HG02852 (cell line): ENCODE measurements around the gene VWA7.
"Not testable (repeated sequence)": the region's sequence is repeated elsewhere in the genome, so short reads cannot be mapped to it uniquely, and the experiment has no call there.

ENCODE experiments used
- ATAC-seq: cut with Tn5 transposase; IDR thresholded peaks from one replicate; pipeline ENCODE4 v1.9.1; 2021; ENCODE audit warnings: mild to moderate bottlenecking, moderate library complexity; ENCODE audit not compliant: unreplicated experiment

Gene VWA7

GRCh38 chr6:31805939-31806469 is 28.9 kb upstream of the VWA7 start:
- ATAC-seq: peak; percentile 23

GRCh38 chr6:31801031-31801927 is 24.2 kb upstream of the VWA7 start:
- not testable (repeated sequence) for ATAC-seq

DNA sequence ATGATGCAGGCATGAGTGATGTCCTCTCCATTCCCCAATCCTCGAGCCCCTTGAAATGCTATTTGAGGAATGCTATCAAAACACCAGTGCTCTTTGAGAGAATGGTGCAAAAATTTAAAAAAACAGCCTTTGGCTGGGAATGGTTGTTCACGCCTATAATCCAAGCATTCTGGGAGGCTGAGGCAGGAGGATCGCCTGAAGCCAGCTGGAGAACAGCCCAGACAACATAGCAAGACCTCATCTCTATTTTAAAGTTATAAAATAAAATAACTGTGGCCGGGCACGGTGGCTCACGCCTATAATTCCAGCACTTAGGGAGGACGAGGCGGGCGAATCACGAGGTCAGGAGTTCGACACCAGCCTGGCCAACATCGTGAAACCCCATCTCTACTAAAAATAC is 22.7 kb upstream of the VWA7 start:
- ATAC-seq: no peak

- ATAC-seq: no peak
These were observed 20.5 kb upstream of the VWA7 start for GRCh38 chr6:31797588-31797987.

- no peak for ATAC-seq
These were observed 19.9 kb upstream of the VWA7 start for GRCh38 chr6:31796993-31797385.

DNA sequence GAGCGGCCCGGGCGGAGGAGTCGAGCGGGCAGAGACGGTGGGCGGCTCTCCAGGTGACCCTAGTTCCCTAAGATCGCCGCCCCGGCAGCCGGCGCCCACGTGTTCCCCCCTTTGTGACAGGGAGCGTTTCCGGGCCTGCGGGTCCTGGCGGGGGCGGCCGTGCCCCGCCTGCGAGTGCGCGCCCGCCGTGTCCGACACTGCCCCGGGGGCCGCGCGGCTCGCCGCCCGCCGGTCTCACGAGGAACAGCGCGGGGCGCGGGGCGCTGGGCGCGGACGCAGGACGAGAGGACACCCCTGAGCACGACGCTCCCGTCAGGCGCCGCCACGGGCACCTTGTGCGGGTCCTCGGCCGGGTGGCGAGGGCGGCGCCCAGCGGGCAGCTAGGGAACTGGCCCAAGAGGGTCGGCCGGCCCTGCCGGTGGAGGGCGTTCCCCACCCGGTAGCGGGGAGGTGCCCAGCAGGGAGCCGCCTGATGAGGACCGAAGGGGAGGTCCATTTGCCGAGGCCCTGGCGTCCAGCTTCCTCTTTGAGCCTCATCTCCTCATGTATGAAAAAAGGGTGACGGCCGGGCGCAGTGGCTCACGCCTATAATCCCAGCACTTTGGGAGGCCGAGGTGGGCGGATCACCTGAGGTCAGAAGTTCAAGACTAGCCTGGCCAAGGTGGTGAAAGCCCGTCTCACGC is 18.6 kb upstream of the VWA7 start, which contains the start of gene VARS1:
TSS of gene VARS1 (minus strand) at position 137 of the 683 bp plus-strand sequence. CDS start 535 bp downstream, outside the sequence.
- peak; percentile 72 for ATAC-seq

GRCh38 chr6:31794866-31795615 is 17.9 kb upstream of the VWA7 start:
- no peak for ATAC-seq

DNA sequence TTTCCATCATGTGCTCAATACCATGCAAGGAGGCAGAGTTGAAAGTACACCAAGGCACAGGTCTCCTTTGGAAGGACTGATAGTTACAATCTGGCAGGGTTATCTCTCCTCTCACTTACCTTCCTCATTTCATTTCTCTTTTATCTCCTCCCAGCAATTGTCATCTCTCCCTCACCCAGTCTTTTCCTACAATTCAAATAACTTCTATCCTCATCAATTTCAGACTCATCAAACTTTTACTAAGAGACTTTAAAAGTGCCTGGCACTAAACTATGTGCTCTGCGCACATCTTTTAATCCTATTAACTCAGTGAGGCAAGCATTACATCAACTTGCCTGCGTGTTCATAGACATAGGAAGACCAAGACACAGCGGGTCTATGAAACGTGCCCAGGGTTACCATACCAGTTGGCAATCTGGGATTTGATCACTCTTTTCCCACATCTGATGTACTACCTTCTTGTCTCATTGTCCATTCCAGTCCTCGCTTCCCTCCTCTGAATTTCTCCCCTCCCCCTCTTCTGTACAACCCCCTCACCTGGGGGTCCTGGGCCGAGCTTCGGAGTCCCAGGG is 17.3 kb upstream of the VWA7 start:
- ATAC-seq: no peak

GRCh38 chr6:31793927-31794245 is 16.8 kb upstream of the VWA7 start:
- ATAC-seq: not testable (repeated sequence)

- no peak for ATAC-seq
These were observed 15.6 kb upstream of the VWA7 start for GRCh38 chr6:31792761-31793171.

GRCh38 chr6:31792090-31792374 is 14.9 kb upstream of the VWA7 start:
- no peak for ATAC-seq

DNA sequence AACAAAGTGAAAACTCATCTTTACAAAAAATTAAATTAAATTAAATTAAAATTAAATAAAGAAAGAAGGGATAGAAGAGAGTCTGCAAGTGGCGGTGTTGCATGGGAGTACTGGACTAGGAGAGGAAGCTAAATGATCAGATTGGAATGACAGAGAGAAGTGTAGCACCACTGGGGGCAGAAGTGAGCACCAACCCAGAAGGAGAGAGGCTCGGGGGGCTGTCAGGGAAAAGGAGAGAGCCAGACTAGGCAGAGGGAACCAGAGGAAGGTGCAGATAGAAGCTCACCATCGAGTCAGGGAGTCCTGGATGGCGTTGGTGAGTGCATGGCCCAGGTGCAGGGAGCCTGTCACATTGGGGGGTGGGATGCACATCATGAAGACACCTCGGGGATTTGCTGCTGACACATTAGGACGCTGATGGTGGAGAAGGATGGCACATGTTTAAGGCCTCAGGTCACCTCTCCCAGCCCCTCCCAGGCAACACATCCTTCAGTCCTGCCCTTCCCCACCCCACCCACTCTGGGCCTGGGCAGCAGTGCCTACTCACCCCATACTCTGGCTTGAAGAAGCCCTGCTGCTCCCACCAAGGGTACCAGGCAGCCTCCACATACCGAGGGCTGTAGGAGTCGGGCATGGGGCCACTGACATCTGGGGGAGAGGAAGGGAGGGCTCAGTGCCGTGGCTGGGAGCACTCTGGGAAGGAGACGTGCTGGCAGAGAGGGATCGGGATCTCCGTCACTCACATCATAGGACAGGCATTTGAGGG is 14.4 kb upstream of the VWA7 start:
- ATAC-seq: no peak

DNA sequence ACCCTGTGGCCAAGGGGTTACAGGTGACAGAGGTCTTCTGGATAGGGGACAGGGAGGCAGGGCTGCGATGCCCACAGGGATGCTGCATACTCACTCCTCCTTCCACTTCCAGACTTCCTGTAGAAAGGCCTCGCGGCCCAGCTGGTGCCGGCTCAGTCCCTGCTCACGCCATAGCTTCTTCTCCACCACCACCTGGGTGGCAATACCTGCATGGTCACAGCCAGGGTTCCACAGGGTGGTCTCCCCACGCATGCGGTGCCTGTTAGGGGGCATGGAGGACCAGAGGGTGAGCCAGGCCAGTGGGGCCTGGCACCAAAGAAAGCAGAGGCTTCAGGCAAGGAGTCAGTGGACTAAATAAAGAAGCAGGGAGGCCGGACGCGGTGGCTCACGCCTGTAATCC is 8.3 kb upstream of the VWA7 start:
- ATAC-seq: no peak

- ATAC-seq: no peak
These were observed 7.2 kb upstream of the VWA7 start for GRCh38 chr6:31784098-31784925.

DNA sequence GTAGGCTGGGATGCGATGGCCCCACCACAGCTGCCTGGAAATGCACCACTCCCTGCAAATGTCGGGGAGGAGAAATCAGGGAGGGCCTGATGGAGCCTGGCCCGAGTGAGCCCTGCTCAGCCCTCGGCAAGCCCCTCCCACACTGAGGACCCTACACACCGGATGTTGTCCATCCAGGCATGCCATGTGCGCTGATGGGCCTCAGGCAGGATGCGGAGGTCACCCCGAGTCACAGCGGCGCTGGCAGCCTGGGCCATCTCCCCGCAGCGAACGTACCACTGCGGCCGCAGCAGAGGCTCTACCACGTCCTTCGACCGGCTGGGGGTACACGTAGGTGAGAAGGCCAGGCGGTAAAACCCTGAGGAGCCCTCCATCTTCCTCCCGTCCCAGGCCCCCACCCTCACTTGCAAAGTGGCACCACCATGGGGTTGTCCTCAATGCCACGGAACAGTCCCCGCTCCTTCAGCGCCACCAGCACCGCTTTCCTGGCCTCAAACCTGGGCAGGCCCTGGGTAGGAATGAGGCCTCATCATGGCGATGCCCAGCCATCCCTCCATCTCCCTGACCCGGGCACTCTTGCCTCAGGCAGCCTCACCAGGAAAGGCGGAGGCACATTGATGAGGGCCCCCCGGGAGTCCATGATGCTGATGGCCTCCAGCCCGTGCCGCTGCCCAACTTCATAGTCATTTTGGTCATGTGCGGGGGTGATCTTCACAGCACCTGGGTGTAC is 5.2 kb upstream of the VWA7 start:
- ATAC-seq: no peak

DNA sequence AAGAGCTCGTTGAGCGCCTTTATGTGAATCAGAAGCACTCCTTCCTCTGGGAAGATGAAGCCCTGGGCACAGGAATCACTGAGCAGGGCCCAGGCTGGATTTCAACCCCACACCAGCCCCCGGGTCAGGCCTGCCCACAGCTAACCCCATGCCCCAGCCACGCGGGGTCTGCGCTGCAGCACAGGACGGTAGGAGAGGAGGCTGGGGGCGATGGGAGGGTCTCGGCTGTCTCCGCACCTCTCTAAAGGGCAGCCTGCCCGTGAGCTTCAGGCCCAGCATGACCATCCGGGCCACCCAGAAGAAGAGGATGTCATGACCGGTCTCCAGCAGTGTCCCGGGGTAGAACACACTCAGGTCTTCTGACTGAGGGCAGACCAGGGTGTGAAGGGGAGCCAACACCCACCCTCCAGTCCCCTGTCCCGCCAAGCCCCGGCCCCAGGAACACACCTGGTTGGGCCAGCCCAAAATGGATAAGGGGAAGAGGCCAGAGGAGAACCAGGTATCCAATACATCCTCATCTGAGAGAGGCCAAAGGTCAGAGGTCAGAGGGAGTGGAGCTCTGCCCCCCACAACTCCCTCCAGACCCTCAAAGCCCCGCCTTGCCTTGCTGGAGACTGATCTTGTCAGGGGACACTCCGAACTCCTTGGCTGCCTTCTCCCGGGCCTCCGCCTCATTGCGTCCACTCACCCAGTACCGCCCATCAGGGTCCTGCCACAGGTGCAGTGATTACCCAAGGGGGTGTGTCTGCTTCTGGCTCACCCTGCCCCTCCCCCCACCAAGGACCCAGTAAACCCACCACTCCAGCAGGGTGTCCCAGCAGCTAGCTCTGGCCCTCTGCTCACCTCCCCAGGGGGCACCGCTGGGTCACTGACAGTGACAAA is 4.4 kb upstream of the VWA7 start:
- no peak for ATAC-seq

DNA sequence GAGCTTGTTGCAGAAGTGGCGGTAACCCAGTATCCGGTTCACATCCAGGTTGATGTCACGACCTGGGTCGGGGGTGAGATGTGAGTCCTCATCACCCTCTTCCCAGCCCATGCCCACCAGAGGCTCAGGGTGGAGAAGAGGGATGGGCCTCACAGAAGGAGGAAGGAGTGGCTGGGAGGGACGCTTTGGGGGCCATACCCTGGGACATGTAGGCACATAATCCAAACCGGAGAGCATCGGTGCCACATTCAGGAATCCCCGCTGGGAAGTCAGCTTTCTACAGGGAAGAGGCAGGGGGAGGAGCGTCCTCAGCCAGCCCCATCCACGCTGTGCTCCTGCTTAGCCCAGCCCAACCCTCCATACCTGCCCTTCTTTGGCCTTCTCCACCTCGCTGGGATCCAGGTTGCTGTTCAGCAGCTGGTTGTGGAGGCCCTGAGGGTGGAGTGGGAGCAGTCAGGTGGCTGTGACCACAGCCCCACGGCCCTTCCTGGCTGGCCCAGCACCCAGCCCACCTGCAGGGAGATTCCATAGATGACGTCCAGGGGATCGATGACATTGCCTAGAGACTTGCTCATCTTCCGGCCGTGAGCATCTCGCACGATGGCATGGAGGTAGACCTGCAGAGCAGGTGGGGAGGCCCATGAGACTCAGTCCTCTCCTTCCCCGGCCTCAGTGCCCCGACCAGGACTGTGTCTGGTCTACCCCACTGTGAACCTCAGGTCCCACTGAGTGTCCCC is 3.5 kb upstream of the VWA7 start:
- ATAC-seq: no peak
